ENCODE data around the gene FRS3. TPM values are rescaled to one million over a fixed set of nuclear protein-coding genes. Genes with fewer than 3 reads are reported as not detected.

The FRS3 gene
- total and polyA plus RNA-seq, 9 of the 15 experiments (the other 6 are each of a cell fraction or from before 2014, with no cell fraction given): 0.03 to 3.7 (median 1.6) TPM

DNA sequence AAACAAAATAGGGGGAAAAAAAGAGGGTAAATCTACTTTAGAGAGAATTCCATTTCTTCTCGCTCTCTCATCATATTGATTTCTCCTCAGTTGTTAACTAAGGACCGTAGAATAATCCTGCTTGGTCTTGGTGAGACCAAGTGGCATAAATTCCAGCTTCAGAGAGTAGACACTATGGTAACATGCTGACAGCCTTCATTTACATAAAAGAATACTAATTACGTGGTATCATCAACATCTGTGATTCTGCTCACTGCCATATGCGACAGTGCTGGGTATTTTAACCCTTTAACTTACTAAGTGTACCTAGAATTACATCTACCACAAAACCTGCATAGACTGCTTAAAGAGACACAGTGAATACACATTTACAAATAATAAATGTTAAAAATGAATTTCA is 34.9 kb upstream of the FRS3 start:
- Histone ChIP-seq H3K9ac (ENCODE audit: insufficient read depth in 1 of 2, low read depth in 2 of 2, low read length in 2 of 2) (no peak overlapping the region), H3K27me3 (ENCODE audit: control insufficient read depth in 2 of 2, insufficient read depth in 2 of 2, low read length in 2 of 2) (no peaks in the 10 kb centered on the region), H3K9me1 (ENCODE audit: control insufficient read depth, insufficient read depth, low read length) (no peaks in the 10 kb centered on the region), H3K4me2 (ENCODE audit: insufficient read depth, low read length) (no peak overlapping the region), H4K20me1 (replicated peaks; ENCODE audit: control insufficient read depth, insufficient read depth, low read length) (no peaks in the 10 kb centered on the region), H2AFZ (ENCODE audit: low read depth, low read length) (no peak overlapping the region), H3K4me3 (no peak overlapping the region), H3K79me2 (ENCODE audit: control insufficient read depth, insufficient read depth, low read length) (no peaks in the 10 kb centered on the region; the same call in 2 of the 3 replicates), H3K36me3 (ENCODE audit: control insufficient read depth, insufficient read depth, low read length) (no peaks in the 10 kb centered on the region), H3K4me1 (replicated peaks in 1 of 2; ENCODE audit: control insufficient read depth in 2 of 2, insufficient read depth in 2 of 2, low read length in 2 of 2) (peaks cover 0 to 20% of the 10 kb centered on the region in 2 experiments; a peak in 3 of 5 replicates), H3K9me3 (replicated peaks; ENCODE audit: control insufficient read depth, insufficient read depth, low read depth, low read length) (no peaks in the 10 kb centered on the region), H3K27ac (ENCODE audit: extremely low read depth, low read depth, low read length) (no peak overlapping the region)
- in situ Hi-C loops (cut with MboI): no loop called here
- BruUV-seq (replicated peaks): no TSS peak
- ChIA-PET CTCF (ENCODE audit: low intra/inter-chr PET ratio) (no interaction called here), POLR2A (interaction anchor here (1.5 kb wide), 1 partner anchor 17 kb away, joined by 4 read pairs; no protein-coding TSS in a partner anchor)
- 62% methylated on average over 4 of the region's 4 CpGs for WGBS (ENCODE audit: insufficient coverage, low coverage, missing lambda C conversion rate)
- no peak for DNase-seq (ENCODE audit: extremely low read depth in 1 of 4, low spot score in 3 of 4)
- intact Hi-C loops (cut with micrococcal nuclease): no loop called here
- no peak for ATAC-seq
- FAIRE-seq: no peak
- TF ChIP-seq ARID4B (CRISPR knock-in tag; IDR thresholded peaks at IDR 0.05) (no peak), ERF (CRISPR knock-in tag; IDR thresholded peaks at IDR 0.05) (no peak), C11orf30 (IDR thresholded peaks at IDR 0.05; ENCODE audit: low read depth) (no peak), ILK (tag; IDR thresholded peaks at IDR 0.05; ENCODE audit: borderline replicate concordance, low read depth) (no peak), GATAD2B (IDR thresholded peaks at IDR 0.05; ENCODE audit: borderline replicate concordance) (no peak), CTBP1 (IDR thresholded peaks at IDR 0.05; ENCODE audit: borderline replicate concordance) (no peak), POLR3A (IDR thresholded peaks at IDR 0.05; ENCODE audit: borderline replicate concordance, extremely low read depth, insufficient read depth, insufficient read length) (no peak), DPF2 (IDR thresholded peaks at IDR 0.05) (no peak), KDM5B (IDR thresholded peaks at IDR 0.05; ENCODE audit: insufficient replicate concordance, low read depth, low read length) (no peak), PHF21A (IDR thresholded peaks at IDR 0.05; ENCODE audit: borderline replicate concordance, low read depth) (no peak), STAT6 (CRISPR knock-in tag; IDR thresholded peaks at IDR 0.05) (no peak), DACH1 (IDR thresholded peaks at IDR 0.05; ENCODE audit: partially characterized antibody) (no peak), FOXJ3 (CRISPR knock-in tag; IDR thresholded peaks at IDR 0.05) (no peak)
- TF ChIP-seq, protein P1, sequence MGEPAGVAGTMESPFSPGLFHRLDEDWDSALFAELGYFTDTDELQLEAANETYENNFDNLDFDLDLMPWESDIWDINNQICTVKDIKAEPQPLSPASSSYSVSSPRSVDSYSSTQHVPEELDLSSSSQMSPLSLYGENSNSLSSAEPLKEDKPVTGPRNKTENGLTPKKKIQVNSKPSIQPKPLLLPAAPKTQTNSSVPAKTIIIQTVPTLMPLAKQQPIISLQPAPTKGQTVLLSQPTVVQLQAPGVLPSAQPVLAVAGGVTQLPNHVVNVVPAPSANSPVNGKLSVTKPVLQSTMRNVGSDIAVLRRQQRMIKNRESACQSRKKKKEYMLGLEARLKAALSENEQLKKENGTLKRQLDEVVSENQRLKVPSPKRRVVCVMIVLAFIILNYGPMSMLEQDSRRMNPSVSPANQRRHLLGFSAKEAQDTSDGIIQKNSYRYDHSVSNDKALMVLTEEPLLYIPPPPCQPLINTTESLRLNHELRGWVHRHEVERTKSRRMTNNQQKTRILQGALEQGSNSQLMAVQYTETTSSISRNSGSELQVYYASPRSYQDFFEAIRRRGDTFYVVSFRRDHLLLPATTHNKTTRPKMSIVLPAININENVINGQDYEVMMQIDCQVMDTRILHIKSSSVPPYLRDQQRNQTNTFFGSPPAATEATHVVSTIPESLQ (CRISPR knock-in tag; IDR thresholded peaks at IDR 0.05): no peak

All from K562 (cell line).